Activated CD8-positive, alpha-beta memory T cell treated with anti-CD3 and anti-CD28 coated beads, Interleukin-2, amount 50 U/mL, for 1 hour (primary cell): Measurements from ENCODE around the gene PHACTR4.
"Not testable (repeated sequence)": the region's sequence is repeated elsewhere in the genome, so short reads cannot be mapped to it uniquely, and the experiment has no call there.

ENCODE experiments used
- DNase-seq: peaks from one replicate; pipeline ENCODE4 v3.0.0-alpha.2; 2020; ENCODE audit errors: extremely low read depth

Gene PHACTR4

DNA sequence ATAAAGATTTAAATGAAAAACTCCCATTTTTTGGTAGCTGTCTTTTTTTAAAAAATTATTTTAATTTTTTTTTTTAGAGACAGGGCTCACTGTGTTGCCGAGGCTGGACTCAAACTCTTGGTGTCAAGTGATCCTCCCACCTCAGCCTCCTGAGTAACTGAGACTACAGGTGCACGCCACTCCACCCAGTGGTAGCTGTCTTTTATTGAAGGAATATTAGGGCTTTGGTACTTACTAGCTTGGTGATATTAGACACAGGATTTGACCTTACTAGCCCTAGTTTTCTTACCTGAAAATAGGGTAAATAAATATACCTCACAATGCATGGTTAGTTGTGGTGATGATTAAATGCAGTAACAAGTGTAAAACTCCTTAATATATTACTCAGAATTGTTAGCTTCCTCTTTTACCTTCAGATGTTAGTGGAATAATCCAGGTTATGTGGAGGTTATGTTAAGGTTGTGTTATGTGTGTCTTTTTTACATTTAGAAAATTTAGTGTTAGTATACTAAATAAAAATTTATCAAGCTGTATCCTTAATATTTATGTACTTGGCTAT is 66.8 kb downstream of the PHACTR4 start:
- no peak for DNase-seq

GRCh38 chr1:28437264-28437923 is 67.9 kb downstream of the PHACTR4 start:
- no peak for DNase-seq

- DNase-seq: no peak
These were observed 68.6 kb downstream of the PHACTR4 start for GRCh38 chr1:28437924-28438699.

GRCh38 chr1:28439320-28439719 is 69.8 kb downstream of the PHACTR4 start:
- no peak for DNase-seq

DNA sequence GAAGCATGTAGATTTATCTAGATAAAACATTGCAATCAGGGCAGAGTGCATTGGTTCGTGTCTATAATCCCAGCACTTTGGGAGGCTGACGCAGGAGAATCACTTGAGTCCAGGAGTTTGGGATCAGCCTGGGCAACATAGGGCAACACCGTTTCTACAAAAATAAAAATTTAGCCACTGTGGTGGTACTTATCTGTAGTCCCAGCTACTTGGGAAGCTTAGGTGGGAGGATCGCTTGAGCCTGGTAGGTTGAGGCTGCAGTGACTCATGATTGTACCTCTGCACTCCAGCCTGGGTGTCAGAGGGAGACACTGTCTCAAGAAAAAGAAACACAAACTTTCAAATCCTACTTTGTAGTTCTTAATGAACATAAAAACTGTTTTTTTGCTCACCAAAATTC is 72.1 kb downstream of the PHACTR4 start:
- DNase-seq: no peak

DNA sequence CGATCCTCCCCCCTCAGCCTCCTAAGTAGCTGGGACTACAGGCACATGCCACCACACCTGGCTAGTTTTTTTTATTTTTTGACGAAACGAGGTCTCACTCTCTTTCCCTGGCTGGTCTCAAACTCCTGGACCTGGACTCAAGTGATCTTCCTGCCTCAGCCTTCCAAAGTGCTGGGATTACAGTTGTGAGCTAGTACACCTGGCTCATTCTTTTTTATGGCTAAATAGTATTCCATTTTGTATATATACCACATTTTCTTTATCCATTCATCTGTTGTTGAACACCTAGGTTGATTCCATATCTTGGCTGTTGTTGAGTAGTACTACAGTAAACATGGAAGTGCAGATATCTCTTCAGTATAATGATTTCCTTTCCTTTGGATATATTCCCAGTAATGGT is 74.0 kb downstream of the PHACTR4 start:
- no peak for DNase-seq

DNA sequence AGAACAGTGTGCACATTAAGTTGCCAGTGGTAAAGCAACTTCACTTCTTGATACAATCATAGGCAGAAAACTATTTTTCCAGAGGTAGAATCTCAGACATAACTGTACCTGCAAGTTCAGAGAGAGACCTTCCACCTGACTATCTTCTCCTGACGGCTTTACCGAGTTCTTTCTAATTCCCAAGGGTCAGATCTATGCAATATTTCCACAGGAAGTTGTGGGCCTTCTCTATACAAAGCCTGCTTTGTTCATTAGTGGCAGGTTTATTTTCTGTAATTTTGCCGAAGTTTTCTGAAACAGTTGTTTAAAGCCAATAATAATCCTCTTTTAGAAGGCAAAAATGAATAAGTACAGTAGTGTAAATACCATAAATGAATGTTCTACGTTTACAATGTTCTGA is 78.1 kb downstream of the PHACTR4 start:
- no peak for DNase-seq

- not testable (repeated sequence) for DNase-seq
These were observed 78.6 kb downstream of the PHACTR4 start for GRCh38 chr1:28448094-28448611.

- no peak for DNase-seq
These were observed 80.4 kb downstream of the PHACTR4 start for GRCh38 chr1:28449904-28450303.

DNA sequence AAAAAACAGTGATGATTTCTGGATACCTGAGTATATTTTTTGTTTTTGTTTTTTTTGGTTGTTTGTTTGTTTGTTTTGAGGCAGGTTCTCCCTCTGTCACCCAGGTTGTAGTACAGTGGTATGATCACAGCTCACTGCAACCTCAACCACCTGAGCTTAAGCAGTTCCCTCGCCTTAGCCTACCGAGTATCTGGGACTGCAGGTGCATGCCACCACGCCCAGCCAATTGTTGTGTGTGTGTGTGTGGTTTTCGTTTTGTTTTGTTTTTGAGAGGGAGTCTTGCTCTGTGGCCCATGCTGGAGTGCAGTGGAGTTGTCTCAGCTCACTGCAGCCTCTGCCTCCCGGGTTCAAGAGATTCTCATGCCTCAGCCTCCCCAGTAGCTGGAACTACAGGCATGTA is 81.0 kb downstream of the PHACTR4 start:
- DNase-seq: no peak

DNA sequence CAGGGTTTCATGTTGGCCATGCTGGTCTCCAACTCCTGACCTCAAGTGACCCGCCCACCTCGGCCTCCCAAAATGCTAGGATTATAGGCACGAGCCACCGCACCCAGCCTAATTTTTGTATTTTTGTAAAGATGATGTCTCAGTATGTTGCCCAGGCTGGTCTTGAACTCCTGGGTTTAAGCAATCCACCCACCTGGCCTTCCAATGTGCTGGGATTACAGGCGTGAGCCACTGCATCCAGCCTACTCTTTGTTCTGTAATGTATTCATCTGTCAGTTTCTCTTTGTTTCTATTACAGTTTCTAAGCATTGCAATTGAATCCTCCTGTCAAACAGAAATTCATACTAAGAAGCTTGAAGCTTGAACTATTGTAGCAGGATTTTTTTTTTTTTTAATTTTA is 81.5 kb downstream of the PHACTR4 start:
- no peak for DNase-seq

DNA sequence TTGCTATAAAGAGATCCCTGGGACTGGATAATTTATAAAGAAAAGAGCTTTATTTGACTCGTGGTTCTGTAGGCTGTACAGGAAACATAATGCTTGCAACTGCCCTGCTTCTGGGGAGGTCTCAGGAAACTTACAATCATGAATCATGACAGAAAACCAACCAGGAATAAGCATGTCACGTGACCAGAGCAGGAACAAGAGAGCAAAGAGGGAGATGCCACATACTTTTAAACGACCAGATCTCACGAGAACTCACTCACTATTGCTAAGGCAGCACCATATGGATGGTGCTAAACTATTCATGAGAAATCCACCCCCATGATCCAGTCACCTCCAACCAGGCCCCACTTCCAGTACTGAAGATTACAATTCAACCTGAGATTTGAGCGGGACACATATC is 86.5 kb downstream of the PHACTR4 start:
- DNase-seq: no peak

DNA sequence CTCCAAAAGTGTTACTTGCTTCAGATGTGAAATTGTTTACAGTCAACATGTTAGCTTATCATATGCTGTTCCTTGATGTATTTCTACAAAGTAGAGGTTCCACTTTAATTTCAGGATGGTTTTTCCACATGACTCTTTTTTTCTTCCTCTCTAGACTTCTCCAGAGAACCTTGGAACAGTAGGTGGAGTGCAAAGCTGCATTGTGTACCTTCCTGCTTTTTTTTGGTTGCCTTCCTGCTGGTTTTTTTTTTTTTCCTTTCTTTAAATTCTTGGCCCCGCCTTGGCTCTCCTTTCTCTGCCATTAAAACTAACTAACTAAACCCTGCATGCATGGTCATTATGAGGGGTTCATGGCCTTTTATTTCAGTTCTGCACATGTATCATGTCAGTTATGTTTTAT is 88.1 kb downstream of the PHACTR4 start:
- DNase-seq: no peak

DNA sequence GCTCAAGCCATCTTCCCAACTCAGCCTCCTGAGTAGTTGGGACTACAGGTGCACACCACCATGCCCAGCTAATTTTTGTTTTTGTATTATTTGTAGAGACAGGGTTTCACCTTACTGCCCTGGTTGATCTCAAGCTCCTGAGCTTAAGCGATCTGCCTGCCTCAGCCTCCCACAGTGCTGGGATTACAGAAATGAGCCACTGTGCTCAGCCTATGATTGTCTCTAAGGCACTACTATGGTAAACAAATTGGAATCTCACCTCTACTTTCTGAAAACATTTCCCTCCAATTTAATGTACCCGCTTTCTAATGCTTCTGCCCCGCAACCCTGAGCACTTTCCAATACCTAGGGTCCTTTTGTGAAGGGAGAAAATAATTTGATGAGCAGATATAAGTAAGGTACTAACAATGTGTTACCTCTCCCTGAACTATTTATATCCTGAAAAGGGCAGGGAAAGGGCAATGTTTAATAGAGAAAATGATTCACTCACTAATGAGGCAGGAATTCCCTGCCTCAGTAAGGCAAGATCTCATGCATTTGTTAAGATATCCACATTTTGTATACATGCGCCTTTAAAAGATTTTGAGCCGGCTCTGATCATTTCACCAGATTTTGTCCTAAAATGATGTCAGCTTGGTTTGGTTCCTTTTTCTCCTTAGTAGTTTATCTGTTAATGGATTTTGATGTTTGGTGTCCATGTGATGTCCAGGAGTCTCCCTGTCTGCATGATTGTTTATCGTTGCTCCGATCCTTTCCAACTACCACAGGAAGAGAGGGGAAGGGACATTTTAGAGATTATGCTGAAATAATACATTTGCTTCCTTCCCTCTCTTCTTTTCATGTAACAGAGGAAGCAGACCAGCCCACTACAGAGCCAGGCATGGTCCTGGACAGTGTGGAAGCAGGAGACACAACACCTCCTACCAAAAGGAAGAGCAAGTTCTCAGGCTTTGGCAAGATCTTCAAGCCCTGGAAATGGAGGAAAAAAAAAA is 89.0 kb downstream of the PHACTR4 start:
- DNase-seq: no peak

- no peak for DNase-seq
These were observed 96.8 kb downstream of the PHACTR4 start for GRCh38 chr1:28466226-28466778.

DNA sequence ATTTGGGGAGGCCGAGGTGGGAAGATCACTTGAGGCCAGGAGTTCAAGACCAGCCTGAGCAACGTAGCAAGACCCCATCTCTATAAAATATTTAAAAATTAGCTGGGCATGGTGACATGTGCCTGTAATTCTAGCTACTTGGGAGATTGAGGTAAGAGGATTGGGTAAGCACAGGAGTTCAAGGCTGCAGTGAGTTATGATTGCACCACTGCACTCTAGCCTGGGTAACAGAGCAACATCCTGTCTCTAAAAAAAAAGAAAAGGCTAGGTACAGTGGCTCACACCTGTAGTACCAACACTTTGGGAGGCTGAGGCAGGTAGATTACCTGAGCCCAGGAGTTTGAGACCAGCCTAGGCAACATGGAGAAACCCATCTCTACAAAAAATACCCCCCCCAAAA is 100.6 kb downstream of the PHACTR4 start:
- no peak for DNase-seq

DNA sequence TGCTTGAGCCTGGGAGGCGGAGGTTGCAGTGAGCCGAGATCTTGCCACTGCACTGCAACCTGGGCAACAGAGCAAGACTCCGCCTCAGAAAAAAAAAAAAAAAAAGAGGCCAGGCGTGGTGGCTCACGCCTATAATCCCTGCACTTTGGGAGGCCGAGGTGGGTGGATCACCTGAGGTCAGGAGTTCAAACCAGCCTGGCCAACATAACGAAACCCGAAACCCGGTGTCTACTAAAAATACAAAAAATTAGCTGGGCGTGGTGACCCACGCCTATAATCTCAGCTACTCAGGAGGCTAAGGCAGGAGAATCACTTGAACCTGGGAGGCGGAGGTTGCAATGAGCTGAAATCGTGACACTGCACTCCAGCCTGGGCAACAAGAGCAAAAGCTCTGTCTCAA is 110.0 kb downstream of the PHACTR4 start:
- not testable (repeated sequence) for DNase-seq

DNA sequence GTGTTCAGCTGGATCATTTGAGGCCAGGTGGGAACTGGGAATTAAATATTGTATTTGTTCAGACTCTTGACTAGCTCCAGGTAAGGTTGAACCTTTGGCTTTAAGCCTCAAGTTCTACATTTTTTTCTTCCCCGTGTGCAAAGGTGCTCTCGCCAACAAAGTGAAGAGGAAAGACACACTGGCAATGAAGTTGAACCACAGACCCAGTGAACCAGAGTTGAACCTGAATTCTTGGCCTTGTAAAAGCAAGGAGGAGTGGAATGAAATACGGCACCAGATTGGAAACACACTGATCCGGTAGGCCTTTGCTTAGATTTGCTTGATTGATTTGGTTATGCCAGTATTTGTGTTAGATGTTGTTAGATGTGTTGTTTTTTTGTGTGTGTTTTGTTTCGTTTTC is 110.8 kb downstream of the PHACTR4 start:
- no peak for DNase-seq

DNA sequence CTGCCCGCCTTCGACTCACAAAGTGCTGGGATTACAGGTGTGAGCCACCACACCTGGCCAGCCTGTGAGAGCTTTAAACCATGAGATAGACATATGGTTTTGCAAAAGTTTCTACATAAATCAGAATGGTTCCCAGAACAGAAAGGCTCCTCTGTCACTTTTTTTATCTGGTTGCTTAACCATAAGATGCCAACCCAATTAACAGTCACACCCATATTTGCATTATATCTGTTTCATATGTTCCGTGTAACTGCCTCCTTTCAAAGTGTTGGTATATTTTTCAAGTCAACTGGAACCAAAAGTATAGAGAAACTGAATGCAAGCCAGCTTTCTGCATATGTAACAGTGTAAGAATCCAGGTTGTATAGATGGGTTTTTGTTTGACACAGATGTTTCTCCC is 112.6 kb downstream of the PHACTR4 start:
- DNase-seq: no peak

GRCh38 chr1:28482702-28483101 is 113.2 kb downstream of the PHACTR4 start:
- DNase-seq: no peak

DNA sequence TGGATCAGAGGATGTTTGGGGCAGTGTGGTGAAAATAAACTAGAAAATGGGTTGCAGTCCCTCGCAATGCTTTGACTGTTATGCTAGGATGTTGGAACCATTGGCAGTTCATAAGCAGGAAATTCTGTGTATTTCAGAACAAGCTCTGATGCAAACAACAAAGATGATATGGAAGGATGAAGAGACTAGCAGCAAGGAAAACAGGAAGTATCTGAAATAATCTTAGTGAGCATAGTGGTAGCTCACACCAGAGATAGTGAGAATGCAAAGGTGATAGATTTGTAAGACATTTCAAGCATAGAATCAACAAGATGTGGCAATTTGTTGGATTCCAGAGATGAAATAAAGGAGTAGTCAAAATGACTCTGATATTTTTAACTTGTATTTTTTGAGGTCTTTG is 125.2 kb downstream of the PHACTR4 start:
- DNase-seq: no peak
